ENCODE measurements around the gene CHAD. TPM values are rescaled to one million over a fixed set of nuclear protein-coding genes. Genes with fewer than 3 reads are reported as not detected.
A peak's percentile ranks its signal among the peaks of the same experiment; 100 is the strongest.

The CHAD gene
- not detected in 2 replicates for total RNA-seq (2014; rRNA removed; shearing (Covaris generic))

GRCh38 chr17:50468304-50469207 lies at the start of gene CHAD:
Gene CHAD, minus strand, starts transcription at chr17:50468880. Its CDS starts 67 bp downstream, at chr17:50468813.
- no peak for DNase-seq (ENCODE audit: low spot score)

GRCh38 chr17:50517504-50518383 lies 49.1 kb upstream of the CHAD start:
- no peak for DNase-seq (ENCODE audit: low spot score)

GRCh38 chr17:50517011-50517410 lies 48.3 kb upstream of the CHAD start:
- no peak for DNase-seq (ENCODE audit: low spot score)

- DNase-seq (ENCODE audit: low spot score) = no peak
These were observed 46.4 kb upstream of the CHAD start for GRCh38 chr17:50514936-50515702.

GRCh38 chr17:50514388-50514787 lies 45.7 kb upstream of the CHAD start:
- no peak for DNase-seq (ENCODE audit: low spot score)

- DNase-seq (ENCODE audit: low spot score) = no peak
These were observed 44.8 kb upstream of the CHAD start for GRCh38 chr17:50513495-50513894.

- no peak for DNase-seq (ENCODE audit: low spot score)
These were observed 42.4 kb upstream of the CHAD start for GRCh38 chr17:50511058-50511457.

GRCh38 chr17:50508573-50509460 lies 40.1 kb upstream of the CHAD start:
- no peak for DNase-seq (ENCODE audit: low spot score)

- DNase-seq (ENCODE audit: low spot score) = peak; percentile 61
These were observed 39.3 kb upstream of the CHAD start, which contains the start of gene MYCBPAP for GRCh38 chr17:50507871-50508572. Gene MYCBPAP, plus strand, starts transcription at chr17:50508439. Its CDS starts 236 bp downstream, at chr17:50508675.

GRCh38 chr17:50506298-50506697 lies 37.6 kb upstream of the CHAD start:
- DNase-seq (ENCODE audit: low spot score) = no peak

GRCh38 chr17:50505591-50506130 lies 37.0 kb upstream of the CHAD start:
- DNase-seq (ENCODE audit: low spot score) = no peak

- no peak for DNase-seq (ENCODE audit: low spot score)
These were observed 33.8 kb upstream of the CHAD start for GRCh38 chr17:50502301-50502990.

- peak; percentile 48 for DNase-seq (ENCODE audit: low spot score)
These were observed 32.4 kb upstream of the CHAD start for GRCh38 chr17:50501054-50501453.

GRCh38 chr17:50499721-50500120 lies 31.0 kb upstream of the CHAD start:
- no peak for DNase-seq (ENCODE audit: low spot score)

GRCh38 chr17:50499270-50499669 lies 30.6 kb upstream of the CHAD start:
- no peak for DNase-seq (ENCODE audit: low spot score)

- peak; percentile 27 for DNase-seq (ENCODE audit: low spot score)
These were observed 29.6 kb upstream of the CHAD start for GRCh38 chr17:50498021-50498874.

- no peak for DNase-seq (ENCODE audit: low spot score)
These were observed 27.2 kb upstream of the CHAD start for GRCh38 chr17:50495918-50496317.

All from HT-29 (cell line).